HG02885 (cell line): Measurements from ENCODE around the gene PPM1D.
"Not testable (repeated sequence)": the region's sequence is repeated elsewhere in the genome, so short reads cannot be mapped to it uniquely, and the experiment has no call there.

ENCODE experiments used
- ATAC-seq: cut with Tn5 transposase; IDR thresholded peaks from one replicate; pipeline ENCODE4 v1.9.1; 2021; ENCODE audit warnings: mild to moderate bottlenecking; ENCODE audit not compliant: unreplicated experiment, poor library complexity

Gene PPM1D

DNA sequence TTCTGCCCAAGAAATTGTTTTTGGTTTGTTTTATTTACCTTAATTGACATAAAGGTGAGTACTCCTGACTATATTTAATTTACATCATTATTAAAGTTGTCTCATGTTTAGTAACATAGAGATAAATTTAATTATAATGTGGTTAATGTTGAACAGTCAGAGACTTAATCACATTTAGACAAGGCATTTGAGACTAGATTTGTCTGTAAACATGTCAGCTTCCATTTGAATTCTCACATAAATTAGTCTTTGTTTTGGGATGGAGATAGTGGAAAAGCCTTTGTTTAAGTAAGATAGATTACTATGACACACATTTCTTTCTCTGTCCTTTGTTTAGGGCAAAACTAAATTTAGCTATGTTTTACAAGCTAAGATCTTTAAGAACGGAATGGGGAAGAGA, 59.2 kb downstream of the PPM1D start:
- ATAC-seq: no peak

GRCh38 chr17:60661489-60661888, 61.5 kb downstream of the PPM1D start:
- no peak for ATAC-seq

DNA sequence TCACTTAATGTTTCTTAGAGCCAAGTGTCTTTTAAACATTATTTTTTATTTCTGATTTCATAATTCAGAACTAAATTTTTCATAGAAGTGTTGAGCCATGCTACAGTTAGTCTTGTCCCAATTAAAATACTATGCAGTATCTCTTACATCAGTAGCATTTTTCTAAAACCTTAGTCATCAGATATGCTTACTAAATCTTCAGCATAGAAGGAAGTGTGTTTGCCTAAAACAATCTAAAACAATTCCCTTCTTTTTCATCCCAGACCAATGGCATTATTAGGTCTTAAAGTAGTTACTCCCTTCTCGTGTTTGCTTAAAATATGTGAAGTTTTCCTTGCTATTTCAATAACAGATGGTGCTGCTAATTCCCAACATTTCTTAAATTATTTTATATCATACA, 64.0 kb downstream of the PPM1D start:
- no peak for ATAC-seq

DNA sequence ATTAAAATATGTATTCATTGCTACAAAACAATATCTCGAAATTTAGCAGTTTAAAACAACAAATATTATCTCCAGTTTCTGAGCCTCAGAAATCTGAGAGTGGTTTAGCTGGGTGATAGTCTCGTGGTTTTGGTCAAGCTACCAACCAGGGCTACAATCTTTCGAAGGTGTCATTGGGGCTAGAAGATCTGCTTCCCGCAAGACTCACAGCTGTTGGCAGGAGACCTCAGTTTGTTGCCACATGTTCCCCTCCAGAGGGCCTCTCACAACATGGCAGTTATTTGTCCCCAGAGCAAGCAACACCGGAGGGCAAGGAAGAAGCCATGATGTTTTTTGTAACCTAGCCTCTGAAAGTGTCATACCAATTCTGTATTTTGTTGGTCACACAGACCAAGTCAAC, 65.6 kb downstream of the PPM1D start:
- no peak for ATAC-seq

GRCh38 chr17:60668741-60669140, 68.7 kb downstream of the PPM1D start:
- not testable (repeated sequence) for ATAC-seq

- ATAC-seq: no peak
Observed at GRCh38 chr17:60671482-60671881, 71.5 kb downstream of the PPM1D start.

- ATAC-seq: not testable (repeated sequence)
Observed at GRCh38 chr17:60674637-60675036, 74.6 kb downstream of the PPM1D start.

- ATAC-seq: no peak
Observed at GRCh38 chr17:60675997-60676396, 76.0 kb downstream of the PPM1D start.

GRCh38 chr17:60676758-60677307, 76.8 kb downstream of the PPM1D start:
- ATAC-seq: no peak

GRCh38 chr17:60677308-60678117, 77.5 kb downstream of the PPM1D start, which contains the start of gene BCAS3:
BCAS3 (plus strand) TSS chr17:60677851.
- ATAC-seq: peak; percentile 97

GRCh38 chr17:60678118-60678444, 78.1 kb downstream of the PPM1D start:
- ATAC-seq: no peak

DNA sequence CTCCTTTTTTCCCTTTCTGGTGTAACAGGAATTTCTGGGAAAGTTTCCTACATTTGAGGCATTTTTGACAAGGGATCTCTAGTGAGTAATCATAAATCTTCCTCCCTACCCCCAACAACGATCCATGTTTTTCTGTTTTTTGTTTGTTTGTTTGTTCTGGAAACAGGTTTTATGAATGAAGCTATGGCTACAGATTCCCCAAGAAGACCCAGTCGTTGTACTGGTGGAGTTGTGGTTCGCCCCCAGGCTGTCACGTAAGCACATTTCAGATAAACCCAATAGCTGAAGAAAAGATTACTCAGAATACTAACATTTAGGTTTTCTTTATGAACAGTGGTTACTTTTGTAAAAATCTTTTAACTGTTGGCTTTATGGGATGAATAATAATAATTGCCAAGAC, 79.3 kb downstream of the PPM1D start:
- no peak for ATAC-seq

GRCh38 chr17:60680754-60681153, 80.8 kb downstream of the PPM1D start:
- ATAC-seq: no peak

DNA sequence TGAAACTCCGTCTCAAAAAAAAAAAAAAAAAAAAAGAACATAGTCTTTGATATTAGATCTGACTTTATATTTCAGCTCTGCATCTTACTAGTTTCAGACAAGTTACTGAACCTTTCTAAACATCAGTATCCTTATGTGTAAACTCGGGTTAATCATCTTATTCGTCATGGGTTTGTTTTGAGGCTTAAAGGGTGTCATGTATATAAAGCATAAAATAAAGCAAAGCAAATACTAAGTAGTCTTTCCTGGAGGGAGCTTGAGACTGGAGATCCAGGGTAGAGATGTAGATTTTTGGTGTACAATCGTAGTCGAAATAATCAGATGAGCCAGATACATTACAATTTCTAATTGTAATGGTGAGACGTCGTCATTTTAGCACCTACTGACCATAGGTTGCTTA, 85.4 kb downstream of the PPM1D start:
- ATAC-seq: no peak

- no peak for ATAC-seq
Observed at GRCh38 chr17:60695960-60696359, 96.0 kb downstream of the PPM1D start.

DNA sequence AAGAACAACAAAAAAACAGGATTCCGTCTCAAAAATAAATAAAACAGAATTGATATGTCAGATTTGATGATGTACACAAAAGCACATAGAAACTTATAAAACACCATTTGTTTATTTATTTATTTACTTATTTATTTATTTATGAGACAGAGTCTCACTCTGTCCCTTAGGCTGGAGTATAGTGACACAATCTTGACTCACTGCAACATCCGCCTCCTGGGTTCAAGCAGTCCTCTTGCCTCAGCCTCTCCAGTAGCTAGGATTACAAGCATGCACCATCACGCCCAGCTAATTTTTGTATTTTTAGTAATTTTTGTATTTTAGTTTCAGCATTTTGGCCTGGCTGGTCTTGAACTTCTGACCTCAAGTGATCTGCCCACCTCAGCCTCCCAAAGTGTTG, 99.1 kb downstream of the PPM1D start:
- no peak for ATAC-seq

DNA sequence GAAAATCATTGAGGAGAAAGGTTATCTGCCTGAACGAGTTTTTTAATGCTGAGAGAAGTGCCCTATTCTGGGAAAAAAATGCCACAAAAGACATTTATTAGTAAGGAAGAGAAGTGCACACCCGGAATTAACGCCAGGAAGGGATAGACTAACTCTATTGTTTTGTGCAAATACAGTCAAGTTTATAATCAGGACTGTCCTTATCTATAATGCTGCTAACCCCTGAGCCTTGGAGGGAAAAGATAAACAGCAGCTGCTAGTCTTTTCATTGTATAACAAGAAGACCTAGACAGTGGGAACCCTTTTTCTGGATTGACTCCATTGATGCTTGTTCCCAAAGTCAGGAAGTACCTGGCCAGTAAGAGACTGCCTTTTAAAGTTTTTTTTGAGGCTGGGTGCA, 104.2 kb downstream of the PPM1D start:
- no peak for ATAC-seq

DNA sequence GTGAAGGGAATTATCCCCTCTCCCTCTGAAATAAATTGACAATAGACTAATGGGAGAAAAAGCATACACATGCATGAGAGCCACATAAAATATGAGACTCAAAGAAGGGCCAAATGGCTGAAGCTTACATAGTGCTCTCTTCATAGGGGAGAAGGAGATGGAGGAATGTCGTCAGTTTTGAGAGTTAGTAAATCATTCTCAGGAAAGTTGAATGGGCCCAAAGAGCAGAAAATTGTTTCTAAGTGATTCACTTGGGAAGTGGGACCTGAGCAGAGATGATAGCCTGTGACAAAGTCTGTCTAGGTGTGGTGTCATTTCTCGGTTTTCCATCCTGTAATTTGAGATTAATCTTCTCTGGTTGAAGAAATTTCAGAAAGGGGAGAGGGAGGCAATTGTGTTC, 112.7 kb downstream of the PPM1D start:
- no peak for ATAC-seq

DNA sequence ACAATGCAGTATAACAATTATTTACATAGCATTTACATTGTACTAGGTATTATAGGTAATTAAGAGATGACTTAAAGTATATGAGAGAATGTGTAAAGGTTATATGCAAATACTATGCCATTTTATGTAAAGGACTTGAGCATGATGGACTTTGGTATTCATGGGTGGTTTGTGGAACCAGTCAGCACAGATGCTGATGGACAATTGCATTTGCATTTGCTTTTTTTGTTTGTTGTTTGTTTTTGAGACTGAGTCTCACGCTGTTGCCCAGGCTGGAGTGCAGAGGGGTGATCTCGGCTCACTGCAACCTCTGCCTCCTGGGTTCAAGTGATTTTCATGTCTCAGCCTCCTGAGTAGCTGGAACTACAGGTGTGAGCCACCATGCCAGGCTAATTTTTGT, 113.6 kb downstream of the PPM1D start:
- no peak for ATAC-seq
